ENCODE results near the gene AK5.

GRCh38 chr1:77524038-77524437, 242.2 kb downstream of the AK5 start:
- TF ChIP-seq CTCF (IDR thresholded peaks at IDR 0.05) (no peak), POLR2A (IDR thresholded peaks at IDR 0.05) (no peak), EP300 (IDR thresholded peaks at IDR 0.05) (no peak)

Measured in tibial nerve (tissue), 4 donors.